Superior temporal gyrus (tissue), 1 donor: ENCODE data around the gene ATP2B1.

Experiments used
- DNase-seq: peaks from one replicate; pipeline ENCODE4 v3.0.0-alpha.2; 2016; ENCODE audit errors: extremely low spot score

ATP2B1 gene

GRCh38 chr12:89539426-89540223 lies 169.0 kb downstream of the ATP2B1 start:
- no peak for DNase-seq

GRCh38 chr12:89538897-89539296 lies 169.7 kb downstream of the ATP2B1 start:
- DNase-seq: no peak
